NOMO-1 (cell line): ENCODE results near the gene HDAC1.
"Not testable (repeated sequence)": the region's sequence is repeated elsewhere in the genome, so short reads cannot be mapped to it uniquely, and the experiment has no call there.

ENCODE experiments used
- DNase-seq, 2 experiments: peaks; one replicate each; lab custom pipeline; 2025; ENCODE audit not compliant: unreplicated experiment in 2 of 2; lab: John Stamatoyannopoulos, UW

HDAC1 gene

GRCh38 chr1:32291708-32292538 is at the start of gene HDAC1:
HDAC1 (plus strand) TSS chr1:32292083; CDS start chr1:32292170, 87 bp downstream.
- peak; percentile 97 to 99 for DNase-seq

GRCh38 chr1:32242341-32242851 is 49.5 kb upstream of the HDAC1 start:
- DNase-seq = peak; percentile 19 to 49

DNA sequence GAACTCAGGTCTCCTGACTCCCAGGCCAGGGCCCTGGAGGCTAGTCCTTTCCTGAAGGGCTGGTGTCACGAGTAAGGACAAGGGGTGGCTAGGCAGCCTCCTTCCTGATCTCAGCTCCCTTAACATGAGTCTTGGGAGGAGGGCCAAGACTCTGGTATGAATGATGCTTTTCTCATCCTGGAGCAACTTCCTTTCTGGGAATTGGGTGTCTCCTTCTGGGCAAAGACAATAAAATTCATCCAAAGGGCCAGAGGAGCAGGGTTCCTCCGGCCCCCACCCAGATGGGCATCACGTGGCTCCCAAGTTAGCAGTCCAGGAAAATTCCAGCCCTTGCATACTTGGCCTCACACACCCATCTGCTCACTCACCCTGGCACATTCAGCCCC is 45.0 kb upstream of the HDAC1 start, which contains the start of gene FAM167B:
Gene FAM167B, plus strand, starts transcription at position 335 of the 386 bp plus-strand sequence. CDS start 200 bp downstream, outside the sequence.
- DNase-seq = no peak

DNA sequence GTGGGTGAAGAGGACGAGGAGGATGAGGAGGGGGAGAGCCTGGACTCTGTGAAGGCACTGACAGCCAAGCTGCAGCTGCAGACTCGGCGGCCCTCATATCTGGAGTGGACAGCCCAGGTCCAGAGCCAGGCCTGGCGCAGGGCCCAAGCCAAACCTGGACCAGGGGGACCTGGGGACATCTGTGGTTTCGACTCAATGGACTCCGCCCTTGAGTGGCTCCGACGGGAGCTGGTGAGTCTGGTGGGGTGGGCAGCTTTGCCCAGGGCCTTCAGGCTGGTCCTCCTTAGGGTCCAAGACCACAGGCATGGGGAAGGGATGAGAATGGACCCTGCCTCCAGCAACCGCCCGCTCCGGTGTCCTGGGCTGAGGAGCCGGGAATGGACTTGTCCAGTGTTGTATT is 44.4 kb upstream of the HDAC1 start:
- no peak for DNase-seq

- peak; percentile 22 to 46 for DNase-seq
Measured at GRCh38 chr1:32247983-32248889, 43.6 kb upstream of the HDAC1 start.

- DNase-seq = peak; percentile 17 to 33
Measured at GRCh38 chr1:32249831-32250525, 41.9 kb upstream of the HDAC1 start.

DNA sequence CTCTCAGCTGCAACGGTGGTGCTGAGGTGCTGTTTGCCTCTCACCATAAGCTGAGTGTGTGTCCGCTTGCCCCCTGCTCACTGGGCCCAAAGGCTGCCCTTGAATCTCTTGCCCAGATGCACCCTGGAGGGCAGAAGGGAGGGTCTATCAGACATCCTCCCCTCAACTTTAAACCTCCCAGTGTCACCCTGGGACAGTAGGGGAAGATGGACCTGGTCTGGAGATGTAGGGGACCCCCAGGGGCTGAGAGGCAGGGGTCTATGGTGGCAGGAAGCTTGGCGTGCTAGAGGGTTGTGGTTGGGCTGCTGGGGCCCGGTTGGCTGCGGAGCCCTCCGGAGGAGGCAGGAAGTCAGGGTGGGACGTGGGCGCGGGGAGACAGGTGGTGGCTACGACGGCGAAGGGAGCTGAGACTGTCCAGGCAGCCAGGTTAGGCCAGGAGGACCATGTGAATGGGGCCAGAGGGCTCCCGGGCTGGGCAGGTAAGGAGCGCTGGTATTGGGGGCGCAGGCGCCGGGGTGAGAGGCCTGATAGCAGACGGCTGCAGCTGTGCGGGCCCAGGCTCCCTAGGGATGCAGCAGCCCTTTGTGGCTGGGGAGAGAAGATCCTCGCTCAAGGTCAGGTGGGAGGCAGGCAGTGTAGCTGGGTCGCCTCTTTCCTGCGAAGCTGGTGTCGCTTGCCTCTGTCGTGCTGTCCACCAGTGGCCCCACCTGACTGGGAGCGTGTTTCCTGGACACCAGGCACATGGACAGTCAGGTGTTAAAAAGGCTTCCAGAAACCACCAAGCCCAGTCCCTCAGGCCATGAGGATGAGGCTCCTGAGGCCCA is 40.8 kb upstream of the HDAC1 start, which contains the start of gene LCK:
Gene LCK, plus strand, starts transcription at position 373 of the 824 bp plus-strand sequence. CDS start 23,065 bp downstream, outside the sequence.
- DNase-seq = no peak

DNA sequence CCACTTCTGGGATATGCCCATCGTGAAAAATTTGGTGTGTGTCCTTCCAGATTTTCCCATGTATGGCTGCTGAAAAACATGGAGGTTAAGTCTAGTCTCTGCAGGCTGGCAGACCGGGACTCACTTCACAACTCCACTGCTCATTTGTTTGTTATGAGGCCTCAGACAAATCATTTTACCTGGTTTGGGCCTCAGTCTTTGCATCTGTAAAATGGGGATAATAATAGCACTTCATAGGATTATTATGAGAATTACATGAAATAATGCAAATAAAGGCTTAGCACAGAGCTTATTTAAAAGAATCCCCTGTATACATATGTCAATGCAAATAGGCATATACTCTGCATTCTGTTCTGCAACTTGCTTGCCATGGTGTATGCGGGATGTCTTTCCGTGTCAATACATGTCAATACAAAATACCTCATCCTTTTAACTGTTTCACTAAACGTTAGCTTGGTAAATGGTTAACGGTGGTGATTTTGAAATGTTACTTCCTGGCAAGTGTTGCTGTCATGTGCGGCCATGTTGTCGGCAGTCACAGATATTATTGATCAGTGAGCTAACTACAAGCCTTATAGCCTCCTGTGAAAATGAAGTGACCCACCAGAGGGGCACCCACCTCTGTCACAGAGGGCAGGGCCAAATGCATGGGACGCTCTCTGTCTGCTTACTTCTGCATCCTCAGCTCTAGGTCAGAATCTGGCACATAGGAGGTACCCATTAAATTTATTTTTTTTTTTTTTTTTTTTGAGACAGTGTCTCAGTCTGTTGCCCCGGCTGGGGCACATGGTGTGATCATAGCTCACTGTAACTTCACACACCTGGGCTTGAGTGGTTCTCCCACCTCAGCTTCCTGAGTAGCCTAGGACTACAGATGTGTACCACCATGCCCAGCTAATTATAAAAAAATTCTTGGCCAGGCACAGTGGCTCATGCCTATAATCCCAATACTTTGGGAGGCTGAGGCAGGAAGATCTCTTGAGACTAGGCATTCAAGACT is 36.5 kb upstream of the HDAC1 start:
- DNase-seq = no peak

GRCh38 chr1:32256473-32257226 is 35.2 kb upstream of the HDAC1 start:
- no peak for DNase-seq

DNA sequence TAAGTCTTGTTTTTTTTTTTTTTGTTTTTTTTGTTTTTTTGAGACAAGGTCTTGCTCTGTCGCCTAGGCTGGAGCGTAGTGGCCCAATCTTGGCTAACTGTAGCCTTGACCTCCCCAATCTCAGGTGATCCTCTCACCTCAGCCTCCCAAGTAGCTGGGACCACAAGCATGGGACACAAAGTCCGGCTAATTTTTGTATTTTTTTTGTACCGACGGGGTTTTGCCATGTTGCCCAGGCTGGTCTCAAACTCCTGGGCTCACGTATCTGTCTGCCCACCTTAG is 34.7 kb upstream of the HDAC1 start:
- DNase-seq = no peak

- not testable (repeated sequence) for DNase-seq
Measured at GRCh38 chr1:32263236-32263593, 28.7 kb upstream of the HDAC1 start.

GRCh38 chr1:32263744-32264143 is 28.1 kb upstream of the HDAC1 start:
- no peak for DNase-seq

DNA sequence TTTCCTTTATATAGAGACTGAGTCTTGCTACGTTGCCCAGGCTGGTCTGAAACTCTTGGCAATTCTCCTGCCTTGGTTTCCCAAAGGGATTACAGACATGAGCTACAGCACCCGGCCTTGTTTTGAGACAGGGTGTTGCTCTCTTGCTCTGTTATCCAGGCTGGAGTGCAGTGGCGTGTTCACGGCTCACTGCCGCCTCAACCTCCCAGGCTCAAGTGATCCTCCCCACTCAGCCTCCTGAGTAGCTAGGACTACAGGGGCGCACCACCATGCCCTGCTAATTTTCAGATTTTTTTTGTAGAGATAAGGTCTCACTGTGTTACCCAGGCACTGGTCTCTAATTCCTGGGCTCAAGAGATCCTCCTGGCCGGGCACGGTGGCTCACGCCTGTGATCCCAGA is 26.0 kb upstream of the HDAC1 start:
- no peak for DNase-seq

GRCh38 chr1:32266921-32267591 is 24.8 kb upstream of the HDAC1 start:
- DNase-seq = no peak

DNA sequence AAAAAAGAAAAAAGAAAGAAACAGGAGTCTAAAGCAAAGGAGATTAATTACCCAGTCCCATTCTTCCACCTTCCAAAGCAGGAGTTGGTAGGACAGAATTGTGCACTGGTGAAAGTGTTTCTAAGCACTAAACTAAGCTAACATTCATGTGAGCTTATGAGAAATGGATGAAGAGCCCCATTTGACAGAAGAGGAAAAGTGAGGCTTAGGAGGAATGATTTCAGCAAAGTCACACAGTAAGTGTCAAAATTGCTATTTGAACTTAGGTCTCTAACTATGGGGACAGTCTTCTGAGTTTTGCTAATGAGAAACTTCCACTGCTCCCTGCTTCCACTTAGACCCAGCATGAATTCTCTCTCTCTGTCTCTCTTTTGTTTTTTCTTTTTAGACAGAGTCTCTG is 22.1 kb upstream of the HDAC1 start:
- DNase-seq = no peak

- no peak for DNase-seq
Measured at GRCh38 chr1:32272557-32273390, 19.1 kb upstream of the HDAC1 start.
